Stimulated activated CD8-positive, alpha-beta memory T cell treated with anti-CD3 and anti-CD28 coated beads, Interleukin-12 subunit alpha, Interleukin-12 subunit beta, amount 100 ng/mL, for 24 hours (primary cell): Measurements from ENCODE around the gene UBN2.

Experiments used
- DNase-seq: peaks from one replicate; pipeline ENCODE4 v3.0.0-alpha.2; 2020; ENCODE audit errors: extremely low read depth

UBN2 gene

DNA sequence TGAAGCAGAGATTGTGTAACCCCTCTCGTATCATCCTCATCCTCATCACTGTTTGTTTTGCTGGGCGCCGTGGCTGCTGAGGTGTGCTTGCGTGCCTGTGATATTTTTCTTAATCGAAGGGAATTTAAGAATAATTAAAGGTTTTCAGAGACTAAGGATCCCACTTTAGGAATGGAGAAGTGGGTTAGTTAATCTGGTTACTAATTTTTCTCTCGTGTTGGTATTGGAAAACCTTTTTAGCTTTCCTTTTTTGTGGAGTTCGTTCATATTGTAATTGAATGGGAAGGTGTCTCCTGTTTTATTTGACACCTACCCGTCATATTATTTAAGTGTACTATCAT lies 1.3 kb downstream of the UBN2 start:
- no peak for DNase-seq

DNA sequence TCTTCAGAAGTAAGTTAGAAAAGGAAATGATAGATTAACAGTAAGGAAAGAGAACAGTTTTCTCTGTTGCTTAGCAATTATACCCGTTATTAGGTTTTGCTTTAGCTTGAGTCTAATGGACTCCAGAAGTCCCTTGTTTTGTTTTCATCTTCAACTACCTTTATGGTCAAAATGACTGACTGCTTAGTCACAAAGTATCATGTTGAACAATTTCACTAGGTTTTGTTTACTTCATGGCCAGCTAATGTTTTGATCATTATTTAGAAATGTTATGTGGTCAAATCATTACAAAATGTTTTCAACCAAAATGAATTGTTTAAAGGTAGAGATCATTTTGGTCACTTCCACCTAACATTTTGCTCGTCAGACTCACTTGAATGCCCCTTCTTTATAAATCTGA lies 1.9 kb downstream of the UBN2 start:
- no peak for DNase-seq

DNA sequence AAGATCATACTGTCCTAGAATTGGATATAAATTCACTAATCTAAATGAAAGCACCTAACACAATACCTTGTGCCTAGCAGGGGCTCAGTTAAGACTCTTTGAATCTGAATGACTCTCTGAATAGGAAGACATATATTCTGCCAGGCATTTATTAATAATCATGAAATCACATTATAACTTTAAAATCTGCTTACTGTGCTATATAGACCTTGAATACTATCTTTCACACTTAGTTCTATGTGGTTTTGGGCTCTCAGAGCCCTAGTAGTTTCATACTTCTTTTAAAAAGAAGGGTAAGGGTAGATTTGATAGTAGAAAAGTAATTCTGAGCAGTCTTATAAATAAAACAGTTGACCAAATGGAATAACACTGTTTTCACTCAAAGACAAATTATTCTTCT lies 10.2 kb downstream of the UBN2 start:
- DNase-seq = no peak

DNA sequence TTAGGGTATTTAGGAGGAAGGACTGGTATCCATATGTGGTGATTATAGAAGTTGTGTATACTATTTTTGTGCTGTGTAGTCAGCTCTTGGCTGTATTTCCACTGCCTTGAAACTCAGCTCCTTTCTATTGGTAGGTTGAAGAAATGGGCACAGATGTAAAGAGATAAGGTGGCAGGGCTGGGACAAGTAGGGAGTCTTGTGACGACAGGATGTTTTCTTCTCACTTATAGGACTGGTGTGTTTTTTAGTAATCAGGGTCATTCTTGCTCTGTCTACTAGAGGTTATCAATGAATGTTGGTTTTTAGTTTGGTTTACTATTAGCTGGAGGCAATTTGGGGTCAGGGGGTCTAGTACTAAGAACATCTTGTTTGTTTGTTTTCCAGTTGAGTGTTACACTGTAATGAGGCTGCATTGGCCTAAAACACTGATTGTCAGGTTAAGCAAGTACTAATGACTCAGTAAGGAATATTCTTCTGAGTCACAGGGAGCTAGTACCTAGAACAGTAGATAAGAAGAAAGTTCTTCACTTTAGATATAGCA lies 11.8 kb downstream of the UBN2 start:
- DNase-seq = no peak

DNA sequence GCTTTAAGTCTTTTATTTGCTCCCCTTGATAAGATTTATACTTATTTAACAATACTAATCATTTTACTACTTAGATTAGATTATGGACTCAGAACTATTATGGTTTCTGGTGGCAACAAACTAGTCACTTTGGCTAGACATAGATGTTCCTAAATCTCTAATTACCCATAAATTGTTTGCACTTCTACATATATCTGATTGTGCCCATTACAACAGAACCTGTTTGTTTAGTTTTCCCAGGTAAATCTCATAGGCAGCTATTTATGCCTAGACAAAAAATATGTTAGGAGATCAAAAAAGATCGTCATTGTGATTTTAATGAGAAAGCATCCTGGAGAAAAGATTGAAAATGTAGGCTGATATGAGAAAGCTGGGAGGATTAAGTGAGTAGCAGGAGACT lies 14.4 kb downstream of the UBN2 start:
- no peak for DNase-seq

DNA sequence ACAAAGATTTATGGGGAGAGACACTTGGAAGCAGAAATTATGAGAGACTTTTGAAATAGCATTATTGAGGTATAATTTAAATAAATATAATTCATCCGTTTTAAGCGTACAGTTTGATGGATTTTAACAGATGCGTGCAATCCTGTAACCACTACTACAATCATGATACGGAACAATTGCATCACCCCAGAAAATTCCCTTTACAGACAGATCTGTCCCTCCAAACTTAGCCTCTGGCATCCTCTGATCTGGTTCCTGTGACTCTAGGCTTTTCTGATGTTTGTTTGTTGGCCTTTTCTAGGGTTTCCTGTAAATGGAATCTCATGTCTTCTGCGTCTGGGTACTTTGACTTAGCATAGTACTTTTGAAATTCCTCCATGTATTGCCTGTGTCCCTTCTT lies 15.5 kb downstream of the UBN2 start:
- no peak for DNase-seq

DNA sequence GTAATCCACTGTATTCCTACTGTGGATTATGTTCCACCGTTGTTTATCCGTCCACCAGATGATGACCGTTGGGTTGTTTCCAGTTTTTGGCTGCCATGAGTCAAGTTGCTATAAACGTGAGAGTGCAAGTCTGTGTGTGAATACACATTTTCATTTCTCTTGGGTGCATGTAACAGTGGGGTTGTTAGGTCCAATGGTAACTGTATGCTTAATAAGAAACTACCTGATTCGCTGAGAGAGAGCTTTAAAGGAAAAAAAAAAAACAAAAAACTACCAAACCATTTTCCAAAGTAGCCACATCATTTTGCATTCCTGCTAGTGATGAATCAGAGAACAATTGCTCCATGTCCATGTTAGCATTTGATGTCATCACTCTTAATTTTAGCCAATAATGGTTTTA lies 15.9 kb downstream of the UBN2 start:
- DNase-seq = no peak

DNA sequence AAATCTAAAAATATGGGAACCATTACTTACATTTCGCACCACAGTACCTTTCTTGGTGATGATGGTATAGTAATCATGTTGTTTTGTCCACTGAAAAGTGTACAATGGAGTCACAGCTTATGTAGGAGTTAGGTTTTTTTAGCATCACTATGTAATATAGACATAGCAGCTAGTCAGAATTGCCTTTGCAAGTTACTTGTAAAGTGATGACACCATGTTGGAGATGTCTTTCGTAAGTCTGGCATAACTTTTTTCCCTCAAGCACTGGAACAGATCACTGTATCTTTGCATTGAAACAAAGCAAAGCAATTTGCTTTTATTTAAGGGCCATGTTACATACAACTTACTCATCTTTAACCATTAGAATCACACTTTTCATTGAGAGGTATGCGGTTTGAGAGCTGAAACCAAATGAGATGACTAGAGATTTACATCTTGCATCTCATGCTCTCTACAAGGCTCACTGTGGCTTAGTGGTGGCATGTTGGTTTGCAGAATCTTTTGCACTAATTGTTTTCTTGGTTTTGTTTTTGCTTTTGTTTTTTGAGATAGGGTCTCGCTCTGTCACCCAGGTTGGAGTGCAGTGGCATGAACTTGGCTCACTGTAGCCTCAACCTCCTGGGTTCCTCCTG lies 18.3 kb downstream of the UBN2 start:
- no peak for DNase-seq

DNA sequence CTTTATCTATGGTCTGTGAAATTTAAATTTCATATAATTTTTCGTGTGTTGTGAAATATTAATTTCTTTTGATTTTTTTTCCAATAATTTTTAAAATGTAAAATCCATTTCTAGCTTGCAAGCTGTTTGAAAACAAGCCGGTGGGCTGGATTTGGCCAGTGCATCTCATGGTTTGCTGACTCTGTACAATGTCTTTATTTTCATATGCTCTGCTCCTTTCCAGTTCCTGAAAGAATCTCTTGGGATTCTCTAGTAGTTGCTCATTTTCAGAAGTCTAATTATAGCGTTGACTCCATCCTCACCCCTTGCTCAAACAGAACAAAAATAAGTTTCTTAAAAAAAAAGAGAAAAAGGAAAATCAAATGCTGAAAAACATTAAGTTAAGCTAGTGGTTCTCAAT lies 21.4 kb downstream of the UBN2 start:
- DNase-seq = no peak

DNA sequence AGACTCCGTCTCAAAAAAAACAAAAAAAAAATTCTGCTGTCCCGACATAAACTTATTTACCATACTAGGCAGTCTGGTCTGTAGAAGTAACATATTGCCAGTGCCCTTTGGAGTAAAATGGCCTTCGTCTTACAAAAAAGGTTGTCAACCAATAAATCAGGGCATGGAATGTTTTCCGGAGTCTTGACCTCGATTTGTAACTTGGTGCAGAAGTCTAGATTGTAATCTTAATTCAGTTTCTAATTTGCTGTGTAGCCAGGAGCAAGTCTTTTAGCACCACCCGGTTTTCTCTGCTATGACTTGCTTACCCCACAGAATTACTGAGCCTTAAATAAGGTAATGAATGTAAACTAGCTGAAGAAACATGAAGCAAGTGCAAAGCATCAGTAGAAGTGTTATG lies 23.2 kb downstream of the UBN2 start:
- no peak for DNase-seq

DNA sequence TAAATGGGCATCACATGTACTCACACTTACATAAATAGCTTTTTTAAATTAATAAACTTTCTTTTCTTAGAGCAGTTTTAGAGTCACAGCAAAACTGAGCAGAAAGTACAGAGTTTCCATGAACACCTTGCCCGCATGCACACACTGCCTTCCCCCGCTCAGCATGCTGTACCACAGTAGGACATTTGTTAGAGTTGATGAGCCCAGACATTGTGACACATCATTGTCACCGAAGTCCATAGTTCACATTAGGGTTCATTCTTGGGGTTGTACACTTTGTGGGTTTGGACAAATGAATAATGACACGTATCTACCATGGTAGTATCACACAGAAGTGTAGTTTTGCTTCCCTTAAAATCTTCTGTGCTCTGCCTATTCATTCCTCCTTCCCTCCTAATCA lies 23.7 kb downstream of the UBN2 start:
- no peak for DNase-seq

DNA sequence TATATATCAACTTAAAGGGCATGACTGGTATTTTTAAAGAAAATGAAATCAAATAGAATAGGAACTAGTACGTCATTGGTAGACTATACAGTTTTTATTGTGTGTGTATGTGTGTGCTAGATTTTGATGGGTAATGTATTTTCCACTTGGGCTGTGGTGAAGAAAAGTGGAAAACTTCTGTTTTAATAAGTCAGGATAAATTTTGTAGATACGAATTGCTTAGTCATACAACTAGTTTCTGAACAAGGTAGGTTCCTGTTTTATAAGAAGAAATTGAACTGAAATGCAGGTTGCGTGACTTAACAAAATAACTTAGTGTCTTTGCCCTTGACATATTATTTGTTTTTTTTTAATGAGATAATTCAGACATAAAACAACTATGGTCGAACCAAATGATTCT lies 24.3 kb downstream of the UBN2 start:
- DNase-seq = no peak

DNA sequence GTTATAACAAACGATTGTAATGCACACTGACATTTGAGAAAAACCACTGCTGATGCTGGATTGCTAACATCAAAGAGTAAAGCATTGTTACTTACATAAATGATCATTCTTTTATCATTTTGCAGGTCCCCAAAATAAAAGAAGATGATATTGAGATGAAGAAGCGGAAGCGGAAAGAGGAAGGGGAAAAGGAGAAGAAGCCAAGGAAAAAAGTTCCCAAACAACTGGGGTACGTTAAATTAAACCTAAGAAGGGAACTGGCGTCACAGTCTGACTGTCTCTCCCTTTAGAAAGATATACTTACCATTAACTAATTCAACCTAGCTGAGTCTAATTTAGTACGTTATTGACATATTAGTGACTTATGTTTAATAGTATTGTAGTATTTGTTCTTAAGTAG lies 28.1 kb downstream of the UBN2 start:
- DNase-seq = no peak

DNA sequence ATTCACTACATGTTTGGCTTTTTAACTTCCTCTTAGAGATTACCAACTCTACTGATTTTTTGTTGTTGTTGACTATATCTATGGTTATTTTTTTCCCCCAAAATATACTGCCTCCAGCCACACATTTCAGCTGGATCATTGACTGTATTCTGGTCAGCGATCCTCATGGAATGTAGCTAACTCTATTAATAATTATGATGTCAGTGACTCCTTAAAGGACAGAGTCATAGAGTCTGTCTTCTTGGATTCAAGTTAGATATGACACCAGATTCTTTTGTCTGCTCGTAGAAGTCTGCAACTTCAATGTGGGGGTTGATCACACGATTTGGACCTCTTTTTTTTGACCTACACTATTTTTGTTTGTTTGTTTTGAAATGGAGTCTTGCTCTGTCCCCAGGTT lies 33.2 kb downstream of the UBN2 start:
- no peak for DNase-seq

DNA sequence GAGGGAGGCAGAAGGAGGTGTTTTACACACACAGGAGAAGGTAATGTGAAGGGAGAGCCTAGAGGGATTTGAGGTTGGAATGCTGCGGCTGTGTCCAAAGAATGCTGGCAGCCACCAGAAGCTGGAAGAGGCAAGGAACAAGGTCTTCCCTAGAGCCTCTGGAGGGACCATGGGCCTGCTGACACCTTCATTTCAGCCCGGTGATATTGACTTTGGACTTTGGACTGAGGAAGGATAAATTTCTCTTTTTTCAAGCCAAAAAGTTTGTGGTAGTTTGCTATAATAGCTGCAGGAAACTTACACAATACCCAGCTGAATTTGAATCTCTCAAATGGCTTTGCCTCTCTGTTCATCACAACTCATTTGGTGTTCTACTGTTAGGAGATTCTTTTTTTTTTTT lies 34.6 kb downstream of the UBN2 start:
- no peak for DNase-seq

DNA sequence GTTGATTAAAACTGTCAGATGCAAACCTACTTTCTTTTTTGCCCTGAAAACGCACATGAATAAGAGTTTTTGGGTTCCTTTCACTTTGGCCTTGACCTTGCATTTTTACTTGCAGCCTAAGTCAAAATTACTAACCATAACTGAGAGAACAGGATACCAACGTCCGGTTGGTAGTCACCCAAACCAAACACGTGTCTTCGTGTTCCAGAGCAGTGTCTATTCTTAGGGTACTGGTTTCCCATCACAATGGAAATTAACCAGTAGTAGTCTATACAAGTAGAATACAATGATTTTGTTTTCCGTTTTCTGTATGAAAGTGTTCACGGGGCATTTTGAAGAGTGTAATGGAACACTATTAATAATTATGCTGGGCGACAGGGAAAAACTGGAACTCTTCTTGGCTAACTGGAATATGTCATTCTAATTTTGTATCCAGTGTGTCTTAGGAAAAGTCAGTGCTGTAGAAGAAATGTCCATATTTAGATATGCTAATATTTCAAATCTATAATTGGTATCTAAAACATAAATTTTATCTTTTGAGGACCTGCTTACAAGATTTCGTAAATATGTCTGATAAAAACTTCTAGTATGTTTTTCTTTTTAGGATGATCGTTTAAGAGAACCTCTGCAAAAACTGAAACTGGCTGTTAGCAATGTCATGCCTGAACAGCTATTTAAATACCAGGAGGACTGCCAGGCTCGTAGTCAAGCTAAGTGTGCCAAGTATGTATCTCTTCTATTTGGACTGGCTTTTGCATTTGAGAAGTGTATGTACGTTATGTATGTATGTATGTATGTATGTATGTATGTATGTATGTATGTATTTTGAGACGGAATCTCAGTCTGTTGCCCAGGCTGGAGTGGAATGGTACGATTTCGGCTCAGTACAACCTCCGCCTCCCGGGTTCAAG lies 40.9 kb downstream of the UBN2 start:
- DNase-seq = no peak

DNA sequence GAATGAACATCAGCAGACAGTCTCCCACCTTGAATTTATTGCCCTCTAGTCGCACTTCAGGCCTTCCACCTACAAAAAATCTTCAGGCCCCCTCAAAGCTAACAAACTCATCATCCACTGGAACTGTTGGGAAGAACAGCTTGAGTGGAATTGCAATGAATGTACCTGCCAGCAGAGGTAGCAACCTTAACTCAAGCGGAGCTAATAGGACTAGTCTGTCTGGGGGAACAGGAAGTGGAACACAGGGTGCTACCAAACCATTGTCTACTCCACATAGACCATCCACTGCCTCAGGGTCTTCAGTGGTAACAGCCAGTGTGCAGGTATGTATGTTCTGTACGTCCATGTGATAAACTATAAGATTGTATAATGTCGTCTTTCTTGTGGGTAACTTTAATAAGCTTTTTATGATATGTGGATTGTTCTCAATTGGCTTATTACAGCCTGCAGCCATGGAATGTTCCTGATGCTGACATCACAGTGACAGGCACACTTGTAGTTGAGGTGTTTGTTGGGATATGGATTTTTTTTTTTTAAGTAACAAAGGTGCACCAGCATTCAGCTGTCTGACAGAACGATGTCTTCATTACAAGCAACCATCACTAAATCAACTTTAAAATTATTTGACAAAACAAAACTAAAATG lies 53.3 kb downstream of the UBN2 start:
- DNase-seq = no peak

DNA sequence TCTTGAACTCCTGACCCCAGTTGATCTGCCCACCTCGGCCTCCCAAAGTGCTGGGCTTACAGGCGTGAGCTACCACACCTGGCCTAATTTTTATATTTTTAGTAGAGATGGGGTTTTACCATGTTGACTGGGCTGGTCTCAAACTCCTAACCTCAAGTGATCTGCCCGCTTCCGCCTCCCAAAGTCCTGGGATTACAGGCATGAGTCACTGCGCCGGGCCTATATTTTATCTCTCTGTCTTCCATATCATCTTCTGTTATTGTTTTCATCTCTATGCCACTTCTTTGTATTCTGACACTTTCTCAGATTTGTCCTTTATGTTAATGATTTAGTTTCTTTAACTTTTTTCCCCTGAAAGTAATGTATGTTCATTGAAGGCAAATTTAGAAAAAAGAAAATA lies 55.1 kb downstream of the UBN2 start:
- no peak for DNase-seq

DNA sequence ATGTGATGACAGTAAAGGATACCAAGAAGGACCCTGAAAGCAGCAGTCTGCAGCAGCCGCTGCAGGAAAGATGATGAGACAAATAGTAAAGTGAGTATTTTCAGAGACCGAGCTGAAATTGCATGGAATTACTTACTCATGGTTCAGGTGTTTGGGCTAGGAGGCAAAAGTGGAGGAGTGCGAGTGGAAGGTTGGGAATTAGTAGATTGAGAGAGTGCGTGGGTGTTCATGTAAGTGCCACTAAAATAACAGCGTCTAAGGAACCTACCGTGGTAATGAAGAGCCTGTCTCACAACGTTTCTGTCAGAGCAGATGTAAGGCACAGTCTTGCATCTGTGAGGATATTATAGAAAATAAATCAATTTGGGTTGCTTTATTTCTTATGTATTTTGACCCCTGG lies 61.8 kb downstream of the UBN2 start:
- DNase-seq = no peak

DNA sequence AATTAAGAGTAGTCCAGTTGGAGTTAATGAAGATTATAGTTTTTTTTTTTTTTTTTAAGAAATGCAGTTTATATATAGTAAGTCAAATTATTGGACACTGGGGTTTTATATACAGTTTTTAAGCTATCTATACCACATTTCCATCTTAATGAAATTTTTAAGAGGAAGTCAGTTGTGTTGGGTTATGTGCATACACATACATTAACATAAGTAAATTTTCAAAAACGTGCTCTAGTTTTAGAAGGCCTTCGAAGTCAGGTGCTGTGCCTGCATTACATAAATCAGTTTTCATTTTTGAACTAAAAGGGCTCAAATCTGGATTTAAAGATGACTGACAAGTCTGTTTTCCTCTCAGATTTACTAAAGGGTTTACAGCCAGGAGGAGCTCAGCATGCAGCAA lies 62.5 kb downstream of the UBN2 start:
- no peak for DNase-seq

DNA sequence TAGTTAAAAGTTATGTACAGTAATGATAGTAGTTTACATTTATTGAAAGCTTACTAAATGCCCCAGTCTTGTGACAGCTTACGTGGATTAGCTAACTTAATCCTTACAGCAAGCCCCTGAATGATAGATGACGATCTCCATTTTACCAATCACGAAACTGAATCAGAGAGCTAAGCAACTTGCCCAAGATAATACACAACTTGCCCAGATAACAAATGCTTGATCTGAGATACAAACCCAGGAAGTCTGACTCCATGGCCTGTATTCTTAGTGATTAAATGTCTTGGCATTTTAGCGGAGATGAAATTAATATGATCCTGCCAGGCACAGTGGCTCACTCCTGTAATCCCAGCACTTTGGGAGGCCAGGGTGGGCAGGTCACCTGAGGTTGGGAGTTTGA lies 63.2 kb downstream of the UBN2 start:
- DNase-seq = no peak

DNA sequence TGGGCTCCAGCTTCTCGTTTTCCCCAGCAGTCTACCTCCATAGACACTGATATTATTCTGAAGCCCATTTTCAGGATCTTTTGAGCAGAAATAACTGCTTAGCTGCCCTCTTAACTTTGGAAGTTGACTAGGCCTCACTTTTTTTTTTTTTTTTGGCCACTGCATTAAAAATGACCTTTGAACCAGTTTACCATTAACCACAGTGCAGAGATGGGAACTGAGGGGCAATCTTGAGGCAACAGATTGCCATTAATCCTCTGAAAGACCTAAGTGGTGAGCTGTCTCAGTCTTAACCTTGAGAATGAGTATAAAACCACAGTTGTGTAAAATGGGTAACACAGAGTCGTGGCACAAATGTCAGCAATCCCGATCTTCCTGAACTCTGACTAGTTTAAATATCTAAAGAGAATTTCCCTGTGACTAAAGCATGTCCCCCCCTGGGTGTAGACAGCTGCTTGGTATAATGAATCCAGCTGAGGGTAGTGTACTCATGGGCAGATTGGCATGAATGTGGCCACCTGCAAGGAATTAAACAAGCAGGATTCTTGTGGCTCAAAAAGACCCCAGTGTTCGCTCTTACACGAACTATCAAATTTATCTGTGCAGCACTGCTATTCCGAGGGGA lies 64.0 kb downstream of the UBN2 start:
- DNase-seq = no peak

DNA sequence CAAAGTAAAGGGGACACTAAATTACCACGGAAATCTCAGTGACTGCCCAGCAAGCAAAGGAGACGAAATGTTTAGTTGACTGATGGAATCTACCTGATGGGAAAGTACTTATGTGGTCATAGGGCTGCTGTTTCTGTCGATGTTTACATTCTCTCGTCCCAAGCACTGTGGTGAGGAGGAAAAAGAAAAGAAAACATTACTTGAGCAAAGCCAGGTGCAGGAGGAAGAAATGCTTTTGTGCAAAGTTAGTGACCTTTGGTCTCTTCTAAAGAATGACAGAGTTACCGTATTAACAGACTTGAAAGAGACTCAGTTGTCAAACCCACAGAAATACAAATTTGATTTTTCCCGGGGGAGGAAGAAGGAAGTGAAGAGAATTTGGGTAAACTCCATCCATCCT lies 66.8 kb downstream of the UBN2 start:
- no peak for DNase-seq
